EH (cell line): ENCODE results near the gene BTBD16.

Source experiments
- DNase-seq: peaks from one replicate; pipeline ENCODE4 v3.0.0-alpha.2; 2015; ENCODE audit warnings: low read depth

BTBD16 gene

DNA sequence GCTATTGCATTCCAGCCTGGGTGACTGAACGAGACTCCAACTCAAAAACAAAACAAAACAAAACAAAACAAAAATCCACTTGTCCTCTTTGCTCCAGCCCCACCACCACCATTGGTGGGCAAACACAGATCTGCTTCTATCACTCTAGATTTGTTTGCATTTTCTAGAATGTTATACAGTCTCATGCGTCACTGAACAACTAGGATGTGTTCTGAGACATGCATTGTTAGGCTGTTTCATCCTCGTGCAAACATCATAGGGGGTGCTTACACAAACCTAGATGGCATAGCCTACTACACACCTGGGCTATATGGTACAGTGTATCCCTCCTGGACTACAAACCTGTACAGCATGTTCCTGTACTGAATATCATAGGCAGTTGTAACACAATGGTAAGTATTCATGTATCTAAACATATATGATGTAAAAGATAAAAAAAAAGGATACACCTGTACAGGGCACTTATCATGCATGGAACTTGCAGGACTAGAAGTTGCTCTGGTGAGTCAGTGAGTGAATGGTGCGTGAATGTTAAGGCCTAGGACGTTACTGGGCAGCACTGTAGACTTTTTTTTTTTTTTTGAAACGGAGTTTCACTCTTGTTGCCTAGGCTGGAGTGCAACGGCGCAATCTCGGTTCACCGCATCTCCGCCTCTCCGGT lies 45.3 kb downstream of the BTBD16 start:
- no peak for DNase-seq

GRCh38 chr10:122321960-122322359 lies 50.9 kb downstream of the BTBD16 start:
- DNase-seq, result no peak

GRCh38 chr10:122323189-122323588 lies 52.1 kb downstream of the BTBD16 start:
- no peak for DNase-seq

- DNase-seq, result peak; percentile 32
Measured at GRCh38 chr10:122323941-122324675, 53.0 kb downstream of the BTBD16 start.

GRCh38 chr10:122325235-122325634 lies 54.1 kb downstream of the BTBD16 start:
- DNase-seq, result no peak

DNA sequence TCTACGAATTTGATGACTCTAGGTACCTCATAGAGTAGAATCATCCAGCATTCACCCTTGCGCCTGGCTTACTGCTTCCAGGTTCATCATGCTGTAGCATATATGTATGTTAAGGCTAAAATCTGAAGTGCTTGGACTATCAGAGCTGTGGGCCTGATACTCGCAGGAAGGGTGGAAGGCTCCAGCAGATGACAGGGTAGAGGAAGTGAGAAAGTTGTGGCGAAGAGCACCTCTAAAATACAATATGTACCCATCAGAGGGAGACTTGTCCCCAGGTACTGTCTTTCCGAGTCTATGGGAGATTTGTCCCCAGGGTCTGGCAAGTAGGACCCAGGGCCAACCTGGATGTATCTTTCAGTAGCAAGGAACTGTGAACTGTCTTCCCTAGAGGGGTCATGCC lies 55.3 kb downstream of the BTBD16 start:
- no peak for DNase-seq

DNA sequence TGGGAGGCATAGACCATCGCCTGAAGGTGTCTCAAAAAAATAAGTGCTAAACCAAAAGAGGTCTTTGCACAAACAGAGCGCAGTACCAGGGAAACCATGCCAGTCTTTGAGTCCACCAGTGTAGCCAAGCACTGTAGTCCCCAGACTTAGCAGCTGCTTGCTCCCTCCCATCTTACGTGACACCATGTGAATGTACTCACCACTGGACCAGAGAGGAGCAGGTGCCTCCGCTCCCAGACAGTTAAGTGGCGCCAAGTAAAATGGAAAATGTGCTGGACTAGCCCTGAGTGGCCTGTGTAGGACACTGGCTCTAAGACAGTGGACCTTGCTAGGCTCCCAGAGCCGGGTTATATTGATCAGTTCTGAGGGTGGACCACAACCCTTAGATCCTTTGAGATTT lies 55.7 kb downstream of the BTBD16 start:
- DNase-seq, result no peak

DNA sequence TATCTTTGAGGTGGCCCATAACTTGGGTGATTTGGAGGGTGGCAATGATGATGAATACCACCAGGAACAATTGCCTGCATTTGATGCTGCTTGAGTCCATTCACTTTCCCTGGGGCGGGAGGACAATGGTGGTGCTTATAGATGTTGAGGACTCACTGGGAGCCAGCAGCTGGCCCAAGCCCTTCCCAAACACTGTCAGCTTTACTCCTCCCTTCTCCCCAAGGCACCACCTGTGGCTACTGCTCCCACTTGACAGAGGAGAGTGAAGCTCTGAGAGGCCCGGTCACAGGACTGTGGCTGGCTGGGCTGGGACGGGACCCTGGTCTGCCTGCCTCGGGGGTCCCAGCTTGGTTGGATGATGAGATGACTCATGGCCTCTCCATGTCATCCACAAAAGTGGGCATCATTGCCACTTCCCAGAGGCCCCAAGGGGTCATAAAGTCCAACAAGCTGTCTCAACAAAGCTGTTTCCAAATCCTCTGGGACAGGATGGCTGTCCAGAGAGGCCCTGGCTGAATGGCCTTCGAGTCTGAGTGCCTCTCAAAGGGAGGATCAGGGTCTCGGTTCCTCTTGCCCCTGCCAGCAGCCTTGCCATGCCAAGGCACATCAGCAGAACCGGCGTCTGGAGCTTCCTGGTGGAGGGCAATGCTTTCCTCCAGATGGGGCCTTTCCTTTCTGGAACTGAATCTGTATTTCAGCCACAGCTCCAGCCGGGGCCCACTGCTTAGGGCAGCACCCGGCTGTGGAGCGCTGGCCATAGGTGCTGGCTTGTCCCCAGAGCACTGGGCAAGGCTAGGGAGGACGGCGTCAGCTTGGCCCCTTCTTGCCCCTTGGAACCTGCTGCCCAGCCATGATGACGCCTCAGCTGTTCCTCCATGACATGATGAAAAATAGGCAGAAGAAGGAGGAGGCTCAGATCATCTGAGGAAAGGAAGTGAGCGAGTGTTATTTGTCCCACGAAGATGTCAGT lies 56.4 kb downstream of the BTBD16 start:
- no peak for DNase-seq

DNA sequence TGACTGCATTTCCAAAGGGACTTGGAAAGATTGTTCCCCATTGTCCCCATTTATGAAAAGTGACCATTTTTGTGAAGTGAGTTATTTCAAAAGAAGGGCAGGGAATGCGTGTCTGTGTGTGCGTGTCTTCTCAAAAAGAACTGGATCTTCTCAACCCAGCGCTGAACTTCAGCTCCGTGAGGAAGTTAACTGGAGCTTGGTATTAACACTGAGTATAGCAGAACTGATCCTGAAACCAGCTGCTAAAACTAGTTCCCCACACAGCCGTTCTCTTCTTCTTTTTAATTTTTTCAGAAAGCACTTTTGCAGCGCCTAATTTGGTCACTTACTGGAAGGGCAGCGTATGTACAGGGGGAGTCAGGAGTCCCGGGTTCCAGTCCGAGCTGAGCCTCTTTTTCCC lies 57.6 kb downstream of the BTBD16 start:
- no peak for DNase-seq

DNA sequence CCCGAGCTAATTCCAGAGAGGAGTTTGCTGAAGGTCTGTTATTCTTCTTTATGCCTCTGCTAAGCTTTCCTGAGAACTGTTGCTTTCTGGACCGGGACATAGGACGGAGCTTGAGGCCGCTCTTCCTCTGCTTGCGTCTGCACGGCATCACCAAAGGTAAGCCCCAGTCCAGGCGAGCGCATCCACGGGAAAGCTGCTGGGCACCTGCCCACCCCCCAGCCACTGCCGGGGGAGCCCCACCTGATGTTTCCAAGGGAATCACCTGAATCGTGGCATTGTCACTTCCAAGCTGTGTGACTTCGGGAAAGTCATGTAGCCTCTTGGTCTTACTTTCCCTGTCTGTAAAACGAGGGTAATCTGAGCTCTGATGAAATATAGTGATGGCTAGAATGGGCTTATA lies 58.3 kb downstream of the BTBD16 start:
- no peak for DNase-seq

DNA sequence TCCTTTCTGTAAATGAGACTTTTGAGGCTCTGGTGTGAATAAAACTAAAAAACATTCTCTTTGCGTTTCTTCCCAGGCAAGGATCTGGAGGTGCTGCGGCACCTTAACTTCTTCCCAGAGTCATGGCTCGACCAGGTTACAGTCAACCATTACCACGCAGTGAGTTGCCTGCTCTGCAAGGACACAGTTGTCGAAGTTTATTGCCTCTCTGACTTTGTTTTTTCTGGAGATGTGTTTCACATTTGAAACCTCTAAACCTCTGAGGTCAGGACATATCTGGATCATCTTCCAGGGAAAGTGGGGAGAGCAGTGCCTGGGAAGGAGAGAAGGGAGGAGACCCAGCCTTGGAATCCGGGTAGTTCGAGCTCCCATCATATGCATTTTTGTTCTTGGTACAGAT lies 60.0 kb downstream of the BTBD16 start:
- no peak for DNase-seq

DNA sequence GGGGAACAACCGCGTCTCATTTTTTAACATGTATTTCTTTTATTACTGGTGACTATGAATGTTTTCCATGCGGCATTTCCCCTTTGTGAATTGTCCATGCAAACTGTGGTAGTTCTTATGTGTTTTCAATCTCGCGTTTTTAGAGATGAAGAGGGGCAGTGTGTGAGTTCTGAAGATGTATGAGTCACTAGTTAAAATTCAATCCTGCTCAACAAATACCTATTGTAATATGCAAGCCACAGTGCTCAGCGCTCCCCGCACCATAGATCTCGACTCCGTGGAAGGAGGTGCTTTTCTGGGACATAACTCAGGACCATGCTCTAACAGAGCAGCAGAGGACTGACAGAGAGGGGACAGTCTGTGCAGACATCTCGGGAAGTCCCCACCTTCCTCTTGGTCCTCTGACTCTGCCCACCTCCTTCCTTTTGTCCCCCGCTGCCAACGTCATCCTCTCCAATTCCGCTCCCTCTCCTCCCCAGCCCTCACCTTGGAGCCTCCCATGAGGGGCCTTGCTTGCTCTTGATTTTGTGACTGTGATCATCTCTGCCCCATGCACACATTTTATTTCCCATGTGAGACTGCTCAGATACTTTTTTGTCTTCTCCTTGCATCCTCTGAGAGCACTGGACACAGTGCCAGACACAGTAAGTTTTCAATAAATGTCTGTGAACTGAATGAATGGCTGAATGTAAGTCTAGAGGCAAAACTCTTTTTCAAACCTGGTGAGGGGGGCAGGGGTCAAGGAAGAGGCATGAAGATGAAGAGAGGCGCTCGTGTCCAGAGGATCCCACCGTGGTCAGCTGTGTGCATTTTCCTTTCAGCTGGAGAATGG lies 60.7 kb downstream of the BTBD16 start:
- no peak for DNase-seq

DNA sequence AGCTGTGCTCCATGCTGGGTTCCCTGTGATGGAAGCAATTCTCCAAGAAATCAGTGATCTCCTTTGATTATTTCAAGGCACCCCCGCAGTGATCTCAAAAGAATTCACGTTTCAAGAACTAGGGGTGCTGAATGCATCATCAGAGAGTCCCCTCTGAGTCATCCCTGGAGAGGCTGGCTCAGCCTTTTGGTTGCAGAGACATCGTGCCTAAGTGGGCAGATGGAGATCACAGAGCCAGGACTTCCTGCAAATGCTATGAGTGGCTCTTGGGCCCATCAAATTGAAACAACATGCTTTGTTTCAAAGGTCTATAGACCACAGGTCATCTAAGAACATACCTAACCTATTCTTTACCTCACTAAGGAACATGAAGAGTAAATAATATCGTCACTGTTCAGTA lies 61.9 kb downstream of the BTBD16 start:
- peak; percentile 7 for DNase-seq

- no peak for DNase-seq
Measured at GRCh38 chr10:122336332-122336731, 65.2 kb downstream of the BTBD16 start.

DNA sequence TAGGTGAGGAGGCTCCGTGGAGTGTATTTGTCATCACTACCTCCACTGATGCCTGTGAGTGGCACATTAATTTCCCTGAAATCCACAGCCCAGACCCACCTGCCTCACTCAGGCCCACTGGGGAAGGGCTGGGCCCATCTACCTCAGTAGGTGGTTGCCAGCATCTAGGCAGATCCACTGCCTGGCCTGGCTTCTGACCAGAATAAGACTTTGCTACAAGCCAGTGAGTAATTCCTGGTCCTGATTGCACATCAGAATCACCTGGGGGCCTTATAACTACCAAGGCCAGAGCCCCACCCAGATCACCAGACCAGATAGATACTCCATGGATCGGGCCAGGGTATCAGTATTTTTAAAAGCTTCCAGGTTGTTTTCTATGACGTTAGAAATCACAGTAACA lies 65.9 kb downstream of the BTBD16 start:
- no peak for DNase-seq

- DNase-seq, result no peak
Measured at GRCh38 chr10:122338609-122339441, 67.7 kb downstream of the BTBD16 start.

- no peak for DNase-seq
Measured at GRCh38 chr10:122341141-122341810, 70.2 kb downstream of the BTBD16 start.

GRCh38 chr10:122342293-122343134 lies 71.4 kb downstream of the BTBD16 start:
- DNase-seq, result peak; percentile 71

GRCh38 chr10:122343135-122343800 lies 72.2 kb downstream of the BTBD16 start:
- DNase-seq, result no peak
